ENCODE measurements around the gene NAGLU.

The NAGLU gene

DNA sequence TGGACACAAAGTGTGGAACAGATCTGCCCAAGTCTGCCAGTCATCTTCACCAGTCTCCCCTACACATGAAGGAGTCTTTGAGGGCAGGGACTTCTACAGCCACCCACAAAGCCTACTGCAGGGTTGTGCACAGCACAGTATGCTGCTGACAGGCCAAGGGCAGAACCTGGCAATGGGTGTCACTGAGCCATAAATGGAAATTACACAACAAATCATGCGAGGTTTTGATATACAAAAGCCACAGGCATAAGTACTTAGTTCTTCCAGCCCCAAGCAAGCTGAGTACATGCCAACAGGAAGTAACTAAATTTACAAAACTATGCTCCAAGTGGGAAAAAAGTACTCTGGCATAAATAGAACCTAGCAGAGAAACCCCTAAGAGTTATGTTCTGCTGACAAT lies 49.3 kb downstream of the NAGLU start:
- no peak for TF ChIP-seq TAF1 (IDR thresholded peaks at IDR 0.05; ENCODE audit: borderline replicate concordance, insufficient read depth, low read length)
- no peak for TF ChIP-seq SIN3A (IDR thresholded peaks at IDR 0.05; ENCODE audit: borderline replicate concordance, insufficient read depth, low read length)
- TF ChIP-seq POLR2AphosphoS5 (IDR thresholded peaks at IDR 0.05; ENCODE audit: low read depth, low read length) = no peak
- TF ChIP-seq, protein P1, sequence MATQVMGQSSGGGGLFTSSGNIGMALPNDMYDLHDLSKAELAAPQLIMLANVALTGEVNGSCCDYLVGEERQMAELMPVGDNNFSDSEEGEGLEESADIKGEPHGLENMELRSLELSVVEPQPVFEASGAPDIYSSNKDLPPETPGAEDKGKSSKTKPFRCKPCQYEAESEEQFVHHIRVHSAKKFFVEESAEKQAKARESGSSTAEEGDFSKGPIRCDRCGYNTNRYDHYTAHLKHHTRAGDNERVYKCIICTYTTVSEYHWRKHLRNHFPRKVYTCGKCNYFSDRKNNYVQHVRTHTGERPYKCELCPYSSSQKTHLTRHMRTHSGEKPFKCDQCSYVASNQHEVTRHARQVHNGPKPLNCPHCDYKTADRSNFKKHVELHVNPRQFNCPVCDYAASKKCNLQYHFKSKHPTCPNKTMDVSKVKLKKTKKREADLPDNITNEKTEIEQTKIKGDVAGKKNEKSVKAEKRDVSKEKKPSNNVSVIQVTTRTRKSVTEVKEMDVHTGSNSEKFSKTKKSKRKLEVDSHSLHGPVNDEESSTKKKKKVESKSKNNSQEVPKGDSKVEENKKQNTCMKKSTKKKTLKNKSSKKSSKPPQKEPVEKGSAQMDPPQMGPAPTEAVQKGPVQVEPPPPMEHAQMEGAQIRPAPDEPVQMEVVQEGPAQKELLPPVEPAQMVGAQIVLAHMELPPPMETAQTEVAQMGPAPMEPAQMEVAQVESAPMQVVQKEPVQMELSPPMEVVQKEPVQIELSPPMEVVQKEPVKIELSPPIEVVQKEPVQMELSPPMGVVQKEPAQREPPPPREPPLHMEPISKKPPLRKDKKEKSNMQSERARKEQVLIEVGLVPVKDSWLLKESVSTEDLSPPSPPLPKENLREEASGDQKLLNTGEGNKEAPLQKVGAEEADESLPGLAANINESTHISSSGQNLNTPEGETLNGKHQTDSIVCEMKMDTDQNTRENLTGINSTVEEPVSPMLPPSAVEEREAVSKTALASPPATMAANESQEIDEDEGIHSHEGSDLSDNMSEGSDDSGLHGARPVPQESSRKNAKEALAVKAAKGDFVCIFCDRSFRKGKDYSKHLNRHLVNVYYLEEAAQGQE (IDR thresholded peaks at IDR 0.05; ENCODE audit: insufficient read depth in 1 of 2, low read depth in 2 of 2, low read length in 2 of 2) = no peak
- no peak for TF ChIP-seq FOXP2 (optimal IDR thresholded peaks at IDR 0.05; ENCODE audit: borderline replicate concordance, extremely low read depth, extremely low read length, insufficient read depth)

DNA sequence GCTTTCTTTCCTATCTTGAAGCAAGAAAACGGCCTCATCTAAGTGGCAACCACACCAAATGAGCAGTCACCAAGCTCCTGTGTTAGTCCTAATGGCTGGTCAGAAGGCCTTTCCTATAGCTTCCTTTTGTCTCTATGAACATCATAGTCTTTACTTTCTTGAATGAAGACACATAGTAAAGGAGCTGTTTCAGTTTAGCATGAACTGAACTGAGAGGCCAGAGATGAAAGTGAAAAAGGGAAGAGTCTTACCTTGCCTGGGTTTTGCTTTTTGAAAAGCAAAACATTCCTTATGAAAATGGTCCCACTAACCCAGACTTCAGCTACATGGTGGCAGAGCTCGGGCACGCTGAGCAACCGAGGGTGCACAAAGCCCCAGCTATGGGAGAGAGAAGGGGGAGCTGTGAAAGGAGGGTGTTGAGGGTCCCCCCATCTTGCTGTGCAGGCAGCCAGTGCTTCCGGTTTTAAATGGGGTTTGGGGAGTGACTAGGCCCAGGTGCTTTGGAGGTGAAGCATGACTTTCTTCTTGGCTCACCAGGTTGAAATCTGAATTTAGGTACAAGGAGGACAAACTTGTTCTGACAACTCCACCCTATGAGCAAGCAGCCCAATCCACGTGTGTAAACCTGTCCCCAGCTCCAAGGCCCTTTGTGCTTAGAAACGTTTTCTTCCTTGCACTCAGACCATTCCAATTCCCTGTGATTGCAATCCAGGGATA lies 50.6 kb downstream of the NAGLU start:
- TF ChIP-seq SIN3A (IDR thresholded peaks at IDR 0.05; ENCODE audit: borderline replicate concordance, insufficient read depth, low read length) = no peak
- no peak for TF ChIP-seq POLR2AphosphoS5 (IDR thresholded peaks at IDR 0.05; ENCODE audit: low read depth, low read length)
- TF ChIP-seq TAF1 (IDR thresholded peaks at IDR 0.05; ENCODE audit: borderline replicate concordance, insufficient read depth, low read length) = no peak
- TF ChIP-seq, protein P1 (IDR thresholded peaks at IDR 0.05; ENCODE audit: insufficient read depth in 1 of 2, low read depth in 2 of 2, low read length in 2 of 2) = no peak
- no peak for TF ChIP-seq FOXP2 (optimal IDR thresholded peaks at IDR 0.05; ENCODE audit: borderline replicate concordance, extremely low read depth, extremely low read length, insufficient read depth)

GRCh38 chr17:42590886-42591285 lies 54.8 kb downstream of the NAGLU start:
- TF ChIP-seq, protein P1 (IDR thresholded peaks at IDR 0.05; ENCODE audit: insufficient read depth in 1 of 2, low read depth in 2 of 2, low read length in 2 of 2) = no peak
- TF ChIP-seq SIN3A (IDR thresholded peaks at IDR 0.05; ENCODE audit: borderline replicate concordance, insufficient read depth, low read length) (no peak), FOXP2 (optimal IDR thresholded peaks at IDR 0.05; ENCODE audit: borderline replicate concordance, extremely low read depth, extremely low read length, insufficient read depth) (no peak), POLR2AphosphoS5 (IDR thresholded peaks at IDR 0.05; ENCODE audit: low read depth, low read length) (no peak), TAF1 (IDR thresholded peaks at IDR 0.05; ENCODE audit: borderline replicate concordance, insufficient read depth, low read length) (no peak)

GRCh38 chr17:42591411-42591810 lies 55.4 kb downstream of the NAGLU start:
- TF ChIP-seq FOXP2 (optimal IDR thresholded peaks at IDR 0.05; ENCODE audit: borderline replicate concordance, extremely low read depth, extremely low read length, insufficient read depth) (no peak), SIN3A (IDR thresholded peaks at IDR 0.05; ENCODE audit: borderline replicate concordance, insufficient read depth, low read length) (no peak), POLR2AphosphoS5 (IDR thresholded peaks at IDR 0.05; ENCODE audit: low read depth, low read length) (no peak), TAF1 (IDR thresholded peaks at IDR 0.05; ENCODE audit: borderline replicate concordance, insufficient read depth, low read length) (no peak)
- TF ChIP-seq, protein P1 (IDR thresholded peaks at IDR 0.05; ENCODE audit: insufficient read depth in 1 of 2, low read depth in 2 of 2, low read length in 2 of 2) = no peak

All from PFSK-1 (cell line).